ENCODE results near the gene CDC42BPG. TPM values are rescaled to one million over a fixed set of nuclear protein-coding genes. Genes with fewer than 3 reads are reported as not detected.

CDC42BPG gene
- total and polyA plus RNA-seq, 2 experiments from 2014 or later = not detected

GRCh38 chr11:64794526-64794925, 49.9 kb downstream of the CDC42BPG start:
- Histone ChIP-seq H3K4me2 (ENCODE audit: unreplicated experiment) (no peak overlapping the region), H3K4me3 (no peak overlapping the region), H2AFZ (no peak overlapping the region), H4K20me1 (ENCODE audit: insufficient read depth) (no peaks in the 10 kb centered on the region), H3K9me2 (ENCODE audit: insufficient read depth) (no peaks in the 10 kb centered on the region), H3K79me2 (ENCODE audit: insufficient read depth) (no peaks in the 10 kb centered on the region), H3K27ac (no peak overlapping the region), H3K4me1 (ENCODE audit: insufficient read depth) (no peaks in the 10 kb centered on the region), H3K9me3 (ENCODE audit: low read depth) (no peaks in the 10 kb centered on the region), H3K27me3 (replicated peaks; ENCODE audit: insufficient read depth) (no peaks in the 10 kb centered on the region), H3K9ac (no peak overlapping the region), H3F3A (ENCODE audit: insufficient read depth) (no peaks in the 10 kb centered on the region), H3K36me3 (ENCODE audit: low read depth) (no peaks in the 10 kb centered on the region)
- DNase-seq = no peak
- in situ Hi-C loops (cut with MboI) = no loop called here
- 98 to 99% methylated on average over 8 to 10 of the region's 10 CpGs for WGBS, 2 experiments (ENCODE audit: low coverage in 1 of 2, low lambda C conversion rate in 2 of 2, missing lambda C conversion rate in 2 of 2)
- no peak for TF ChIP-seq EZH2phosphoT487 (IDR thresholded peaks at IDR 0.05; ENCODE audit: insufficient read depth, low read depth)
- TF ChIP-seq EZH2 (IDR thresholded peaks at IDR 0.05; ENCODE audit: insufficient read depth, poor library complexity, severe bottlenecking) = no peak

GRCh38 chr11:64793271-64794160, 50.9 kb downstream of the CDC42BPG start:
- no peaks in the 10 kb centered on the region for H3K36me3 ChIP-seq (ENCODE audit: low read depth)
- no peak for DNase-seq
- in situ Hi-C loops (cut with MboI) = no loop called here
- H2AFZ ChIP-seq = no peak overlapping the region
- no peaks in the 10 kb centered on the region for H3K9me3 ChIP-seq (ENCODE audit: low read depth)
- H3K27me3 ChIP-seq (replicated peaks; ENCODE audit: insufficient read depth) = no peaks in the 10 kb centered on the region
- TF ChIP-seq EZH2phosphoT487 (IDR thresholded peaks at IDR 0.05; ENCODE audit: insufficient read depth, low read depth) (no peak), EZH2 (IDR thresholded peaks at IDR 0.05; ENCODE audit: insufficient read depth, poor library complexity, severe bottlenecking) (no peak)
- H4K20me1 ChIP-seq (ENCODE audit: insufficient read depth) = no peaks in the 10 kb centered on the region
- no peak overlapping the region for H3K27ac ChIP-seq
- no peak overlapping the region for H3K9ac ChIP-seq
- WGBS, 2 experiments (ENCODE audit: low coverage in 1 of 2, low lambda C conversion rate in 2 of 2, missing lambda C conversion rate in 2 of 2) = 76% methylated on average over 11 of the region's 11 CpGs
- no peaks in the 10 kb centered on the region for H3F3A ChIP-seq (ENCODE audit: insufficient read depth)
- H3K4me3 ChIP-seq = no peak overlapping the region
- H3K4me1 ChIP-seq (ENCODE audit: insufficient read depth) = no peaks in the 10 kb centered on the region
- H3K79me2 ChIP-seq (ENCODE audit: insufficient read depth) = no peaks in the 10 kb centered on the region
- no peak overlapping the region for H3K4me2 ChIP-seq (ENCODE audit: unreplicated experiment)
- H3K9me2 ChIP-seq (ENCODE audit: insufficient read depth) = no peaks in the 10 kb centered on the region

DNA sequence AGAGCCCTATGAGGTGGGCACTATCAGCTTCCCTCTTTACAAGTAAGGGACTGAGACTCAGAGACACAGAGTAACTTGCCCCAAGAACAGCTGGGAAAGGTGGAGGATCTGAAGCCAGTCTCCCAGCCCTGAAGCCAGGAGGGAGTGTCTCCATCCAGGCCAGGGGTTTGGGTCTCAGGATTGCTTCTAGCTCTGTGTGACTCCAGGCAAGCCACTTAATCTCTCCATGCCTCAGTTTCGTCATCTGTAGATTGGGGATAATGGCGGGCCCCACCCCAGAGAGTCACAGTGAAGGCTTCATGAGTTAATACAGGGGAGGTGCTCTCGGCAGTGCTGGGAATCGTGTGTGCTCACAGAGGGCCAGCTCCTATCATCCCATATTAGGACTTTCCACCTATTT, 52.0 kb downstream of the CDC42BPG start:
- in situ Hi-C loops (cut with MboI) = no loop called here
- Histone ChIP-seq H4K20me1 (ENCODE audit: insufficient read depth) (no peaks in the 10 kb centered on the region), H3K9ac (no peak overlapping the region), H3K27ac (no peak overlapping the region), H3K27me3 (replicated peaks; ENCODE audit: insufficient read depth) (no peaks in the 10 kb centered on the region), H3K9me3 (ENCODE audit: low read depth) (no peaks in the 10 kb centered on the region), H3F3A (ENCODE audit: insufficient read depth) (no peaks in the 10 kb centered on the region), H3K9me2 (ENCODE audit: insufficient read depth) (no peaks in the 10 kb centered on the region), H3K4me1 (ENCODE audit: insufficient read depth) (no peaks in the 10 kb centered on the region), H3K36me3 (ENCODE audit: low read depth) (no peaks in the 10 kb centered on the region), H3K4me3 (no peak overlapping the region), H3K79me2 (ENCODE audit: insufficient read depth) (no peaks in the 10 kb centered on the region), H2AFZ (no peak overlapping the region), H3K4me2 (ENCODE audit: unreplicated experiment) (no peak overlapping the region)
- no peak for DNase-seq
- WGBS, 2 experiments (ENCODE audit: low coverage in 1 of 2, low lambda C conversion rate in 2 of 2, missing lambda C conversion rate in 2 of 2) = 83 to 86% methylated on average over 4 of the region's 4 CpGs
- no peak for TF ChIP-seq EZH2 (IDR thresholded peaks at IDR 0.05; ENCODE audit: insufficient read depth, poor library complexity, severe bottlenecking)

GRCh38 chr11:64791781-64792291, 52.6 kb downstream of the CDC42BPG start:
- H3K79me2 ChIP-seq (ENCODE audit: insufficient read depth) = no peaks in the 10 kb centered on the region
- no peak overlapping the region for H3K9ac ChIP-seq
- H3K9me3 ChIP-seq (ENCODE audit: low read depth) = no peaks in the 10 kb centered on the region
- H4K20me1 ChIP-seq (ENCODE audit: insufficient read depth) = no peaks in the 10 kb centered on the region
- no peak overlapping the region for H3K27ac ChIP-seq
- DNase-seq = no peak
- H3K4me2 ChIP-seq (ENCODE audit: unreplicated experiment) = no peak overlapping the region
- 87 to 91% methylated on average over 10 to 13 of the region's 14 CpGs for WGBS, 2 experiments (ENCODE audit: low coverage in 1 of 2, low lambda C conversion rate in 2 of 2, missing lambda C conversion rate in 2 of 2)
- no peaks in the 10 kb centered on the region for H3K27me3 ChIP-seq (replicated peaks; ENCODE audit: insufficient read depth)
- TF ChIP-seq EZH2 (IDR thresholded peaks at IDR 0.05; ENCODE audit: insufficient read depth, poor library complexity, severe bottlenecking) (no peak), EZH2phosphoT487 (IDR thresholded peaks at IDR 0.05; ENCODE audit: insufficient read depth, low read depth) (no peak)
- no peak overlapping the region for H3K4me3 ChIP-seq
- H3K4me1 ChIP-seq (ENCODE audit: insufficient read depth) = no peaks in the 10 kb centered on the region
- H3K9me2 ChIP-seq (ENCODE audit: insufficient read depth) = no peaks in the 10 kb centered on the region
- in situ Hi-C loops (cut with MboI) = no loop called here
- no peaks in the 10 kb centered on the region for H3K36me3 ChIP-seq (ENCODE audit: low read depth)
- no peak overlapping the region for H2AFZ ChIP-seq
- H3F3A ChIP-seq (ENCODE audit: insufficient read depth) = no peaks in the 10 kb centered on the region

Data from GM23248 (cell line).